Gastroesophageal sphincter (tissue), 3 donors: Measurements from ENCODE around the gene ARHGAP20.

Experiments
- CTCF ChIP-seq, 4 experiments: fragments of 200-600 bp in 2 of 4; fragments of 450-650 bp in 2 of 4; sonication (generic) in 1 of 4; IDR thresholded peaks; one replicate each; pipeline ENCODE4 v1.5.1; 2017 to 2019; ENCODE audit warnings: antibody characterized with exemption in 4 of 4, mild to moderate bottlenecking in 2 of 4, moderate library complexity in 2 of 4
- POLR2A ChIP-seq, 2 donors: fragments of 450-650 bp; IDR thresholded peaks; one replicate each; pipeline ENCODE4 v1.6.1; 2017; ENCODE audit warnings: antibody characterized with exemption in 2 of 2, mild to moderate bottlenecking in 2 of 2, moderate library complexity in 1 of 2
- POLR2AphosphoS5 ChIP-seq: sonication (generic); formaldehyde crosslinking; IDR thresholded peaks from one replicate; pipeline ENCODE4 v1.6.1; 2017; ENCODE audit warnings: antibody characterized with exemption

- TF ChIP-seq CTCF (IDR thresholded peaks at IDR 0.05) (no peak), POLR2AphosphoS5 (peak; percentile 79), POLR2A (IDR thresholded peaks at IDR 0.05) (no peak)
Measured at GRCh38 chr11:110710628-110711381, 1.4 kb downstream of the ARHGAP20 start.
